ENCODE data around the gene PMP22. TPM values are rescaled to one million over a fixed set of nuclear protein-coding genes. Genes with fewer than 3 reads are reported as not detected.

PMP22 gene
- total RNA-seq, 1 experiment from 2014 or later: 28.7 TPM

- Histone ChIP-seq H3K27ac (ENCODE audit: low read depth, low read length) (no peak overlapping the region), H3K4me2 (ENCODE audit: low read length) (no peak overlapping the region), H3K27me3 (ENCODE audit: insufficient read depth, low read length) (no peaks in the 10 kb centered on the region), H2AFZ (ENCODE audit: low read depth, low read length, poor library complexity, severe bottlenecking) (no peak overlapping the region), H4K20me1 (ENCODE audit: insufficient read depth) (no peaks in the 10 kb centered on the region), H3K79me2 (ENCODE audit: insufficient read depth, low read length) (peaks cover 12% of the 10 kb centered on the region; the same call in 1 of the 2 replicates), H3K9me2 (ENCODE audit: insufficient read depth) (no peaks in the 10 kb centered on the region), H3K36me3 (ENCODE audit: control insufficient read depth in 1 of 2, insufficient read depth in 2 of 2, low read length in 2 of 2) (peaks cover 8 to 15% of the 10 kb centered on the region in 2 experiments; a peak in 3 of 4 replicates), H3K9me3 (ENCODE audit: control insufficient read depth in 1 of 2, insufficient read depth in 1 of 2, low read depth in 1 of 2, low read length in 2 of 2) (no peaks in the 10 kb centered on the region), H3K4me1 (ENCODE audit: control insufficient read depth in 1 of 2, insufficient read depth in 2 of 2, low read length in 2 of 2) (no peaks in the 10 kb centered on the region), H3K9ac (ENCODE audit: low read length) (no peak overlapping the region), H3K4me3 (replicated peaks in 1 of 2; ENCODE audit: low read depth in 1 of 2, low read length in 2 of 2) (no peak overlapping the region)
- BruUV-seq (replicated peaks): no TSS peak
- no peak for DNase-seq (ENCODE audit: low read depth, low spot score)
- ChIA-PET POLR2A (no interaction called here), CTCF (no interaction called here), RAD21 (ENCODE audit: low non-redundant PET in 1 of 2, low total read pairs in 2 of 2, uncharacterized antibody in 2 of 2, unreplicated experiment in 2 of 2) (no interaction called here)
- TF ChIP-seq EZH2phosphoT487 (IDR thresholded peaks at IDR 0.05; ENCODE audit: borderline replicate concordance) (no peak), ZBTB33 (IDR thresholded peaks at IDR 0.05; ENCODE audit: extremely low read depth, insufficient replicate concordance, low read length) (no peak), FOSL1 (IDR thresholded peaks at IDR 0.05; ENCODE audit: low read depth) (no peak), SRF (IDR thresholded peaks at IDR 0.05; ENCODE audit: low read depth) (no peak), SP1 (IDR thresholded peaks at IDR 0.05; ENCODE audit: low read depth) (no peak), CBX3 (IDR thresholded peaks at IDR 0.05; ENCODE audit: low read depth) (no peak)
- ATAC-seq: no peak
- intact Hi-C loops (cut with micrococcal nuclease): no loop called here
These were observed 27.1 kb downstream of the PMP22 start for GRCh38 chr17:15238057-15238456.

- Histone ChIP-seq H3K9me3 (ENCODE audit: control insufficient read depth in 1 of 2, insufficient read depth in 1 of 2, low read depth in 1 of 2, low read length in 2 of 2) (no peaks in the 10 kb centered on the region), H3K79me2 (ENCODE audit: insufficient read depth, low read length) (peaks cover 7% of the 10 kb centered on the region; the same call in 1 of the 2 replicates), H3K27me3 (ENCODE audit: insufficient read depth, low read length) (no peaks in the 10 kb centered on the region), H3K9me2 (ENCODE audit: insufficient read depth) (no peaks in the 10 kb centered on the region), H3K4me3 (replicated peaks in 1 of 2; ENCODE audit: low read depth in 1 of 2, low read length in 2 of 2) (no peak overlapping the region), H3K4me2 (ENCODE audit: low read length) (no peak overlapping the region), H3K9ac (ENCODE audit: low read length) (no peak overlapping the region), H3K27ac (ENCODE audit: low read depth, low read length) (no peak overlapping the region), H3K4me1 (ENCODE audit: control insufficient read depth in 1 of 2, insufficient read depth in 2 of 2, low read length in 2 of 2) (no peaks in the 10 kb centered on the region), H4K20me1 (ENCODE audit: insufficient read depth) (no peaks in the 10 kb centered on the region), H2AFZ (ENCODE audit: low read depth, low read length, poor library complexity, severe bottlenecking) (no peak overlapping the region), H3K36me3 (ENCODE audit: control insufficient read depth in 1 of 2, insufficient read depth in 2 of 2, low read length in 2 of 2) (peaks cover 8 to 15% of the 10 kb centered on the region in 2 experiments; a peak in 3 of 4 replicates)
- intact Hi-C loops (cut with micrococcal nuclease): no loop called here
- no peak for TF ChIP-seq EGR1 (IDR thresholded peaks at IDR 0.05; ENCODE audit: low read depth)
- TF ChIP-seq CTCF (IDR thresholded peaks at IDR 0.05 in 2 of 3, conservative IDR thresholded peaks at IDR 0.05 in 1 of 3; ENCODE audit: borderline replicate concordance in 1 of 3, insufficient read depth in 1 of 3, low read depth in 2 of 3, low read length in 2 of 3): no peak
- TF ChIP-seq SP1 (IDR thresholded peaks at IDR 0.05; ENCODE audit: low read depth): no peak
- no peak for TF ChIP-seq ZFX (IDR thresholded peaks at IDR 0.05)
- no peak for TF ChIP-seq POLR2A (IDR thresholded peaks at IDR 0.05; ENCODE audit: borderline replicate concordance, extremely low read depth, insufficient read depth, insufficient read length)
- no peak for TF ChIP-seq SRF (IDR thresholded peaks at IDR 0.05; ENCODE audit: low read depth)
- no peak for TF ChIP-seq JUND (IDR thresholded peaks at IDR 0.05)
- no peak for TF ChIP-seq EZH2 (IDR thresholded peaks at IDR 0.05)
- no peak for TF ChIP-seq ELF1 (IDR thresholded peaks at IDR 0.05; ENCODE audit: borderline replicate concordance, low read depth)
- ATAC-seq (no peak), DNase-seq (ENCODE audit: low read depth, low spot score) (no peak)
- no TSS peak for BruUV-seq (replicated peaks)
- RAD21 ChIA-PET (ENCODE audit: low non-redundant PET in 1 of 2, low total read pairs in 2 of 2, uncharacterized antibody in 2 of 2, unreplicated experiment in 2 of 2): no interaction called here
- POLR2A ChIA-PET: interaction anchor here (0.9 kb wide), 1 partner anchor 14 kb away, joined by 3 read pairs; no protein-coding TSS in a partner anchor
- CTCF ChIA-PET: interaction anchor here (1.5 to 2.7 kb wide), 3 partner anchors 10 to 266 kb away, joined by 3 to 10 read pairs (median 5); no protein-coding TSS in a partner anchor
These were observed 28.1 kb downstream of the PMP22 start for GRCh38 chr17:15237106-15237425.

All from HCT116 (cell line).